ENCODE measurements around the gene FAM47A.

The FAM47A gene

DNA sequence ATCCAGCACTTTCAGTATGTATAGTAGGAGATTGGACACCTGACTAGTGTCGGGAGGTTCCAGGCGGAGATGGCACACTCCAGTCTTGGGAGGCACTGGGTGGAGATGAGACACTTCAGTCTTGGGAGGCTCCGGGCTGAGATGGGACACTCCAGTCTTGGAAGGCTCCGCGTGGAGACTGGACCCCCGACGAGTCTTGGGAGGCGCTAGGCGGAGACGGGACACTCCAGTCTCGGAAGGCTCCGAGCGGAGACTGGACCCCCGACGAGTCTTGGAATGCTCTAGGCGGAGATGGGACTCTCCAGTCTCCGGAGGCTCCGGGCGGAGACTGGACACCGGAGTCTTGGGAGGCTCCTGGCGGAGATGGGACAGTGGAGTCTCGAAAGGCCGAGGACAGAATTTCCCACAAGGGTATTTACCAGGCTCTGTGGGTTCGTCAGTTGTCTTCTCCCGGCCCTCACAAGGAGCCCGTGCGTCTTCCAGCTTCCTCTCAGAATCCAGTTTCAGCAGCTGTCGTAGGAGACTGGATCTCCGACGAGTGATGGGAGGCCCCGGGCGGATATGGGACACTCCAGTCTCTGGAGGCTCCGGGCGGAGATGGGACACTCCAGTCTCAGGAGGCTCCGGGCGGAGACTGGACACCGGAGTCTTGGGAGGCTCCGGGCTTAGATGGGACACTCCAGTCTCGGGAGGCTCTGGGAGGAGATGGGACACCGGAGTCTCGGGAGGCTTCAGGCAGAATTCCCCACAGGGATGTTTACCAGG lies 952 bp downstream of the FAM47A start:
- Histone ChIP-seq H3K4me3 (ENCODE audit: severe bottlenecking) (no peak overlapping the region), H3K27me3 (ENCODE audit: insufficient read depth, poor library complexity, severe bottlenecking) (no peaks in the 10 kb centered on the region), H3K27ac (ENCODE audit: poor library complexity, severe bottlenecking) (no peak overlapping the region), H3K9me3 (ENCODE audit: severe bottlenecking) (no peaks in the 10 kb centered on the region), H3K4me1 (ENCODE audit: insufficient read depth, poor library complexity, severe bottlenecking) (no peaks in the 10 kb centered on the region), H3K36me3 (ENCODE audit: low read depth) (no peaks in the 10 kb centered on the region)
- TF ChIP-seq, protein P1, sequence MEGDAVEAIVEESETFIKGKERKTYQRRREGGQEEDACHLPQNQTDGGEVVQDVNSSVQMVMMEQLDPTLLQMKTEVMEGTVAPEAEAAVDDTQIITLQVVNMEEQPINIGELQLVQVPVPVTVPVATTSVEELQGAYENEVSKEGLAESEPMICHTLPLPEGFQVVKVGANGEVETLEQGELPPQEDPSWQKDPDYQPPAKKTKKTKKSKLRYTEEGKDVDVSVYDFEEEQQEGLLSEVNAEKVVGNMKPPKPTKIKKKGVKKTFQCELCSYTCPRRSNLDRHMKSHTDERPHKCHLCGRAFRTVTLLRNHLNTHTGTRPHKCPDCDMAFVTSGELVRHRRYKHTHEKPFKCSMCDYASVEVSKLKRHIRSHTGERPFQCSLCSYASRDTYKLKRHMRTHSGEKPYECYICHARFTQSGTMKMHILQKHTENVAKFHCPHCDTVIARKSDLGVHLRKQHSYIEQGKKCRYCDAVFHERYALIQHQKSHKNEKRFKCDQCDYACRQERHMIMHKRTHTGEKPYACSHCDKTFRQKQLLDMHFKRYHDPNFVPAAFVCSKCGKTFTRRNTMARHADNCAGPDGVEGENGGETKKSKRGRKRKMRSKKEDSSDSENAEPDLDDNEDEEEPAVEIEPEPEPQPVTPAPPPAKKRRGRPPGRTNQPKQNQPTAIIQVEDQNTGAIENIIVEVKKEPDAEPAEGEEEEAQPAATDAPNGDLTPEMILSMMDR (IDR thresholded peaks at IDR 0.05; ENCODE audit: poor library complexity, severe bottlenecking): no peak
- DNase-seq (ENCODE audit: low spot score) (no peak), ATAC-seq (ENCODE audit: low read depth) (no peak)

DNA sequence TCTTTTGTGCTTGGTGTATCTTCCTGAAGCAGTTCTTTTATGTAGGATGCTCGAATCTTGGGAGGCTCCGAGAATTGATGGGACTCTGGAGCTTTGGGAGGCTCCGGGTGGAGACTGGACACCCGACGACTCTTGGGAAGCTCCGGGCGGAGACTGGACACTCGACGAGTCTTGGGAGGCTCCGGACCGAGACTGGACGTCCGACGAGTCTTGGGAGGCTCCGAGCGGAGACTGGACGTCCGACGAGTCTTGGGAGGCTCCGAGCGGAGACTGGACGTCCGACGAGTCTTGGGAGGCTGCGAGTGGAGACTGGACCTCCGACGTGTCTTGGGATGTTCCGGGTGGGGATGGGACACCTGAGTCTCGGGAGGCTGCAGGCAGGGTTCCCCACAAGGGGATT lies 1.6 kb downstream of the FAM47A start:
- TF ChIP-seq, protein P1 (IDR thresholded peaks at IDR 0.05; ENCODE audit: poor library complexity, severe bottlenecking): no peak
- Histone ChIP-seq H3K36me3 (ENCODE audit: low read depth) (no peaks in the 10 kb centered on the region), H3K9me3 (ENCODE audit: severe bottlenecking) (no peaks in the 10 kb centered on the region), H3K27me3 (ENCODE audit: insufficient read depth, poor library complexity, severe bottlenecking) (no peaks in the 10 kb centered on the region), H3K27ac (ENCODE audit: poor library complexity, severe bottlenecking) (no peak overlapping the region), H3K4me3 (ENCODE audit: severe bottlenecking) (no peak overlapping the region), H3K4me1 (ENCODE audit: insufficient read depth, poor library complexity, severe bottlenecking) (no peaks in the 10 kb centered on the region)
- no peak for ATAC-seq (ENCODE audit: low read depth)
- DNase-seq (ENCODE audit: low spot score): no peak

DNA sequence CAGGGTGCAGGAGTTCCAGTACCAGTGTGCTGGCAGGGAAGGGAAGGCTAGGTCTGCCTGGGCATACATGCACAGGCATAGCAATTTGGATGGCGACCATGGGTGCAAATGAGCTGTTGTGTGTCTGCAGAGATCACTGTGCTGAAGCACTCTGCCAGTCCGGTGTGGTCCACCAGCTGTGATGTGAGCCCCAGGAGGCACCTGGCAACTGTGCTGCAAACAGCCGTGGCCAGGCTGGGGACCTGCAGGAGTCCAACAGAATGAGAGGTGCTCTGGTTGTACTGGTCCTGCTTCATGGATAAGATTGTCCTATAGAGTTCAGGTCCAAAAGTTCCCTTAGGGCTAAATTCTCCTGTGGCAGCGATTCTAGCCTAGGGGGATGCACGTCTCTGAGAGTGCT lies 6.1 kb downstream of the FAM47A start:
- no peak overlapping the region for H3K27ac ChIP-seq (ENCODE audit: poor library complexity, severe bottlenecking)
- H3K36me3 ChIP-seq (ENCODE audit: low read depth): no peaks in the 10 kb centered on the region
- no peaks in the 10 kb centered on the region for H3K27me3 ChIP-seq (ENCODE audit: insufficient read depth, poor library complexity, severe bottlenecking)
- ATAC-seq (ENCODE audit: low read depth) (no peak), DNase-seq (ENCODE audit: low spot score) (no peak)
- TF ChIP-seq, protein P1 (IDR thresholded peaks at IDR 0.05; ENCODE audit: poor library complexity, severe bottlenecking): no peak
- H3K4me1 ChIP-seq (ENCODE audit: insufficient read depth, poor library complexity, severe bottlenecking): no peaks in the 10 kb centered on the region
- no peaks in the 10 kb centered on the region for H3K9me3 ChIP-seq (ENCODE audit: severe bottlenecking)
- no peak overlapping the region for H3K4me3 ChIP-seq (ENCODE audit: severe bottlenecking)

DNA sequence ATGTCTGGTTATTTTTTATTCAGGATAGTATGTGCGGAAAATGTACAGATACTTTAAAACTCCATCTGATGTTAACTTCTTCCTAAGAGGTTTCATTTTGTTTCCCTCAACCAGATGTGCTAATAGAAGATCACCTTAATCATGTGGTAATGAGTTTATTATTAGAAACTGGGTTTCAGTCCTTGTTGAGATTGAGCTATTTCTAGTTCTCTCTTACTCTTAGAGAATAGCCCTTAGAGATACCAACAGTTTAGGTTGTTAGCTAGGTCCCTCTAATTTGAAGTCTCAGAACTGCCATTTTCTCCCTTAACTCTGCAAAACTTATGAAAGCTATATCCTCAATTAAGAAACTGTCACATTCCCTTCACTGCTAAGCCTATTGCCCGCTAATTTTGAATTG lies 13.0 kb downstream of the FAM47A start:
- TF ChIP-seq, protein P1 (IDR thresholded peaks at IDR 0.05; ENCODE audit: poor library complexity, severe bottlenecking): no peak
- H3K9me3 ChIP-seq (ENCODE audit: severe bottlenecking): no peaks in the 10 kb centered on the region
- H3K36me3 ChIP-seq (ENCODE audit: low read depth): no peaks in the 10 kb centered on the region
- H3K4me3 ChIP-seq (ENCODE audit: severe bottlenecking): no peak overlapping the region
- H3K27ac ChIP-seq (ENCODE audit: poor library complexity, severe bottlenecking): no peak overlapping the region
- no peak for DNase-seq (ENCODE audit: low spot score)
- no peak for ATAC-seq (ENCODE audit: low read depth)
- H3K4me1 ChIP-seq (ENCODE audit: insufficient read depth, poor library complexity, severe bottlenecking): no peaks in the 10 kb centered on the region
- no peaks in the 10 kb centered on the region for H3K27me3 ChIP-seq (ENCODE audit: insufficient read depth, poor library complexity, severe bottlenecking)

DNA sequence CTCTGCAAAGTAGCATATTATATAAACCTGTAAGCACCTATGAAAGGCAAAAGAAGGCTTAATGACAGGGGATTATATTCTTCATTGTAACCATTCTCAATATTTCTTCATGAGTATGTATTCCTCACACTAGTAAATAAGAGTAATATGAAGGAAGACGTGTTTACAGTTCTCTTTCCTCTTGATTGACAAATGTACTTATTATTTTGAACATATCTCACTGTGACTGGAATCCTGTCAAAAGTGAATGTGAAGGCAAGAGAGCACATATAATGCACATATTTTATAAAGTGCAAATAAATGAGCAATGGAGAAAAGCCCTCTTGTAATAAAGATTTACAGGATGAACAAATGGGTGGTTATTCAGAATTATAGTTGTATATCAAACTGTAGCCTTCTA lies 19.7 kb downstream of the FAM47A start:
- TF ChIP-seq, protein P1 (IDR thresholded peaks at IDR 0.05; ENCODE audit: poor library complexity, severe bottlenecking): no peak
- H3K4me3 ChIP-seq (ENCODE audit: severe bottlenecking): no peak overlapping the region
- H3K9me3 ChIP-seq (ENCODE audit: severe bottlenecking): no peaks in the 10 kb centered on the region
- H3K27me3 ChIP-seq (ENCODE audit: insufficient read depth, poor library complexity, severe bottlenecking): no peaks in the 10 kb centered on the region
- H3K36me3 ChIP-seq (ENCODE audit: low read depth): no peaks in the 10 kb centered on the region
- H3K4me1 ChIP-seq (ENCODE audit: insufficient read depth, poor library complexity, severe bottlenecking): no peaks in the 10 kb centered on the region
- H3K27ac ChIP-seq (ENCODE audit: poor library complexity, severe bottlenecking): no peak overlapping the region
- DNase-seq (ENCODE audit: low spot score) (no peak), ATAC-seq (ENCODE audit: low read depth) (no peak)

Data from RWPE2 (cell line).